Loucy (cell line): ENCODE results near the gene CD74.

ENCODE experiments used
- H2AFZ ChIP-seq: fragments of 200-600 bp; sonication (generic); 2 replicates; pipeline ENCODE4 v1.6.0; 2016; ENCODE audit warnings: antibody characterized with exemption, mild to moderate bottlenecking, low read length, moderate library complexity
- H3F3A ChIP-seq: fragments of 200-600 bp; 2 replicates; pipeline ENCODE4 v1.6.0; 2016; ENCODE audit warnings: antibody characterized with exemption, low read depth, mild to moderate bottlenecking
- H3K27me3 ChIP-seq: fragments of 200-600 bp; sonication (generic); 2 replicates; pipeline ENCODE4 v1.6.1; 2014; ENCODE audit warnings: low read length, mild to moderate bottlenecking; ENCODE audit not compliant: insufficient read depth, poor library complexity, severe bottlenecking
- H3K36me3 ChIP-seq: fragments of 200-600 bp; sonication (generic); 2 replicates; pipeline ENCODE4 v1.6.1; 2016; ENCODE audit warnings: low read length; ENCODE audit not compliant: insufficient read depth
- H3K4me1 ChIP-seq: fragments of 200-600 bp; sonication (generic); 2 replicates; pipeline ENCODE4 v1.5.1; 2014; ENCODE audit warnings: low read length, mild to moderate bottlenecking; ENCODE audit not compliant: insufficient read depth, poor library complexity, severe bottlenecking
- H3K4me2 ChIP-seq: fragments of 200-600 bp; sonication (generic); 2 replicates; pipeline ENCODE4 v1.6.0; 2014; ENCODE audit warnings: antibody characterized with exemption, low read length, low read depth, mild to moderate bottlenecking; ENCODE audit not compliant: poor library complexity, severe bottlenecking
- H3K4me3 ChIP-seq: fragments of 200-600 bp; sonication (generic); 2 replicates; pipeline ENCODE4 v1.5.1; 2014; ENCODE audit warnings: low read length, mild to moderate bottlenecking, mixed read lengths; ENCODE audit not compliant: poor library complexity, severe bottlenecking
- H3K79me2 ChIP-seq: fragments of 200-600 bp; sonication (generic); 2 replicates; pipeline ENCODE4 v1.6.1; 2014; ENCODE audit warnings: low read length; ENCODE audit not compliant: insufficient read depth
- H3K9ac ChIP-seq: fragments of 200-600 bp; sonication (generic); 2 replicates; pipeline ENCODE4 v1.6.0; 2014; ENCODE audit warnings: mild to moderate bottlenecking, low read depth, low read length, moderate library complexity; ENCODE audit not compliant: poor library complexity, severe bottlenecking
- H3K9me2 ChIP-seq: fragments of 200-600 bp; sonication (generic); replicated peaks from 2 replicates; pipeline ENCODE4 v1.6.1; 2016; ENCODE audit warnings: low read depth, low read length, mixed read lengths
- H3K9me3 ChIP-seq: fragments of 200-600 bp; sonication (generic); 2 replicates; pipeline ENCODE4 v1.6.1; 2014; ENCODE audit warnings: mild to moderate bottlenecking, antibody characterized with exemption, low read length, low read depth; ENCODE audit not compliant: insufficient read depth
- H4K20me1 ChIP-seq: fragments of 200-600 bp; sonication (generic); 2 replicates; pipeline ENCODE4 v1.6.0; 2014; ENCODE audit warnings: antibody characterized with exemption, low read length, mild to moderate bottlenecking; ENCODE audit not compliant: insufficient read depth, poor library complexity, severe bottlenecking
- EZH2phosphoT487 ChIP-seq: fragments of 200-600 bp; IDR thresholded peaks from 2 replicates; pipeline ENCODE4 v1.6.1; 2018; ENCODE audit warnings: antibody characterized with exemption, mild to moderate bottlenecking, moderate library complexity, borderline replicate concordance
- TF ChIP-seq, protein P1 (sequence below): fragments of 200-600 bp; sonication (generic); conservative IDR thresholded peaks from 2 replicates; pipeline ENCODE4 v1.5.1; 2014; ENCODE audit warnings: mild to moderate bottlenecking, antibody characterized with exemption, low read length

The CD74 gene

DNA sequence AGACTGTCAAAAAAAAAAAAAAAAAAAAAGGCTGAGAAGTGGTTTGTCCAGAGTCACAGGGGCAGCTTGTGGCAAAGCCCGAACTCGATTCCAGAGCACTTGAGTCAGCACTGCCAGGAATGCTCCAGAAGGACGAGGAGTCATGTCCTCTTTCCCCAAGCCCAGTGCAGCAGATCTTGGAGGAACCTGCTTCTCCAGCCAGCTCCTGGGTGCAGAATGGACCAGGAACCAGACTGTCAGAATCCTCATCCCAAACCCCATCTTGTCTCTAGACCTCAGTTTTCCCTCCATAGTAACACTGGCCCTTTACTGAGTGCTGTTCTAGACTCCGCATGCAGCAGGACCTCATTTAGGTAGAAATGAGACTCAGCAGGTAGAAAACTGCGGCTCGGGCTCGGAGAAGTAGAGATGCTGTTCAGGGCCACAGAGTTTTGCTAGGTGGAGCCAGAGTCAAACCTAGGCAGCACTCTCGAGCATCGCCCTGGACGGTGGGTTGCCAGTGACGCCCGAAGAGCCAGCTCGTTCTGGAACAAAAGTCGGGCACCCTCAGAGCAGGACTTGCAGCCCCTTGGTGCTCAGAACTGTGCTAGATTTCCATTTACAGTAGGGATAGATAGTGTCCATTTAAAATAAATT is 15.4 kb downstream of the CD74 start:
- H3K79me2 ChIP-seq, result no peaks in the 10 kb centered on the region
- H3K4me2 ChIP-seq, result no peak overlapping the region
- no peaks in the 10 kb centered on the region for H3K9me3 ChIP-seq
- H3K4me1 ChIP-seq, result peaks cover 17% of the 10 kb centered on the region
- no peak for TF ChIP-seq EZH2phosphoT487
- TF ChIP-seq, protein P1, sequence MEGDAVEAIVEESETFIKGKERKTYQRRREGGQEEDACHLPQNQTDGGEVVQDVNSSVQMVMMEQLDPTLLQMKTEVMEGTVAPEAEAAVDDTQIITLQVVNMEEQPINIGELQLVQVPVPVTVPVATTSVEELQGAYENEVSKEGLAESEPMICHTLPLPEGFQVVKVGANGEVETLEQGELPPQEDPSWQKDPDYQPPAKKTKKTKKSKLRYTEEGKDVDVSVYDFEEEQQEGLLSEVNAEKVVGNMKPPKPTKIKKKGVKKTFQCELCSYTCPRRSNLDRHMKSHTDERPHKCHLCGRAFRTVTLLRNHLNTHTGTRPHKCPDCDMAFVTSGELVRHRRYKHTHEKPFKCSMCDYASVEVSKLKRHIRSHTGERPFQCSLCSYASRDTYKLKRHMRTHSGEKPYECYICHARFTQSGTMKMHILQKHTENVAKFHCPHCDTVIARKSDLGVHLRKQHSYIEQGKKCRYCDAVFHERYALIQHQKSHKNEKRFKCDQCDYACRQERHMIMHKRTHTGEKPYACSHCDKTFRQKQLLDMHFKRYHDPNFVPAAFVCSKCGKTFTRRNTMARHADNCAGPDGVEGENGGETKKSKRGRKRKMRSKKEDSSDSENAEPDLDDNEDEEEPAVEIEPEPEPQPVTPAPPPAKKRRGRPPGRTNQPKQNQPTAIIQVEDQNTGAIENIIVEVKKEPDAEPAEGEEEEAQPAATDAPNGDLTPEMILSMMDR, result 0 out of 2 replicates have a peak, but pooled peaks have one; percentile 7
- H3K9ac ChIP-seq, result no peak overlapping the region
- H4K20me1 ChIP-seq, result no peaks in the 10 kb centered on the region
- no peaks in the 10 kb centered on the region for H3K9me2 ChIP-seq
- peaks cover 82% of the 10 kb centered on the region for H3K36me3 ChIP-seq
- no peak overlapping the region for H3K4me3 ChIP-seq
- no peaks in the 10 kb centered on the region; the same call in 1 of the 2 replicates for H3F3A ChIP-seq
- H3K27me3 ChIP-seq, result no peaks in the 10 kb centered on the region
- no peak overlapping the region for H2AFZ ChIP-seq

DNA sequence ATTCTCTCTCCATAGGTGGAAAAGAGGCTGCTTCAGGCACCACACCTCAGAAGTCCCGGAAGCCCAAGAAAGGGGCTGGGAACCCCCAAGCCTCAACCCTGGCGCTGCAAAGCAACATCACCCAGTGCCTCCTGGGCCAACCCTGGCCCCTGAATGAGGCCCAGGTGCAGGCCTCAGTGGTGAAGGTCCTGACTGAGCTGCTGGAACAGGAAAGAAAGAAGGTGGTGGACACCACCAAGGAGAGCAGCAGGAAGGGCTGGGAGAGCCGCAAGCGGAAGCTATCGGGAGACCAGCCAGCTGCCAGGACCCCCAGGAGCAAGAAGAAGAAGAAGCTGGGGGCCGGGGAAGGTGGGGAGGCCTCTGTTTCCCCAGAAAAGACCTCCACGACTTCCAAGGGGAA is 16.4 kb downstream of the CD74 start:
- Histone ChIP-seq H3K27me3 (no peaks in the 10 kb centered on the region), H3K9me3 (no peaks in the 10 kb centered on the region), H2AFZ (no peak overlapping the region), H3K9ac (no peak overlapping the region), H3K4me3 (no peak overlapping the region), H3K4me2 (no peak overlapping the region), H3K4me1 (peaks cover 10% of the 10 kb centered on the region), H3K36me3 (peaks cover 92% of the 10 kb centered on the region), H3K9me2 (no peaks in the 10 kb centered on the region), H4K20me1 (no peaks in the 10 kb centered on the region), H3K79me2 (no peaks in the 10 kb centered on the region), H3F3A (no peaks in the 10 kb centered on the region; the same call in 1 of the 2 replicates)
- TF ChIP-seq, protein P1, result no peak
- no peak for TF ChIP-seq EZH2phosphoT487

DNA sequence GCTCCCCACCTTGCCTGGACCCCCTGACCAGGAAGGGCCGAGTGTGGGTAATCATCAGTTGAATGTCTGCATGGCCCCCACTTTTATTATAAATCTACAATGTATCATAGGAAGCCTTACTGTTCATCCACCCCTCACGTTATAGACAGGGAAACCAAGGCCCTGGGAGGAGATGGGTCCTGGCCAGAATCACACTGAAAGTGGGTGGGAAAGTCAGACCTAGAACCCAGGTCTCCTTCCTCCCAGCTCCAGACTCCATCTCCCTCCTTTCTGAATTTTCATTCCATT is 17.1 kb downstream of the CD74 start:
- Histone ChIP-seq H3K79me2 (no peaks in the 10 kb centered on the region), H3K9me2 (no peaks in the 10 kb centered on the region), H3K4me1 (peaks cover 4% of the 10 kb centered on the region), H2AFZ (no peak overlapping the region), H3K9me3 (no peaks in the 10 kb centered on the region), H4K20me1 (no peaks in the 10 kb centered on the region), H3K4me2 (no peak overlapping the region), H3K27me3 (no peaks in the 10 kb centered on the region), H3K9ac (no peak overlapping the region), H3K36me3 (peaks cover 97% of the 10 kb centered on the region), H3K4me3 (no peak overlapping the region), H3F3A (no peaks in the 10 kb centered on the region; the same call in 1 of the 2 replicates)
- TF ChIP-seq EZH2phosphoT487, result no peak
- TF ChIP-seq, protein P1, result no peak
